RPMI7951 (cell line): Measurements from ENCODE around the gene COPB2. TPM values are rescaled to one million over a fixed set of nuclear protein-coding genes. Genes with fewer than 3 reads are reported as not detected.
"Not testable (repeated sequence)": the region's sequence is repeated elsewhere in the genome, so short reads cannot be mapped to it uniquely, and the experiment has no call there.

Source experiments
- DNase-seq: peaks from one replicate; pipeline ENCODE4 v3.0.0-alpha.2; 2012; ENCODE audit warnings: low read depth
- total RNA-seq: library from RNA; depleted of rRNA; stranded (reverse); fragments of >200 nt; shearing (Covaris generic); gene quantifications from 2 replicates; pipeline ENCODE4 v1.2.3, GENCODE V29; 2014; rRNA removed

The COPB2 gene
- total RNA-seq: 179 and 192 TPM in 2 replicates

- DNase-seq: peak; percentile 99
Observed at GRCh38 chr3:139389552-139390368, at the start of gene COPB2. TSS of gene COPB2 (minus strand) at chr3:139389647. CDS start at chr3:139389550, 97 bp downstream.

GRCh38 chr3:139434764-139435307 is 45.4 kb upstream of the COPB2 start:
- no peak for DNase-seq

- DNase-seq: no peak
Observed at GRCh38 chr3:139434228-139434627, 44.8 kb upstream of the COPB2 start.

- DNase-seq: no peak
Observed at GRCh38 chr3:139433089-139433488, 43.6 kb upstream of the COPB2 start.

GRCh38 chr3:139430493-139430892 is 41.0 kb upstream of the COPB2 start:
- DNase-seq: peak; percentile 11

GRCh38 chr3:139427283-139428060 is 38.0 kb upstream of the COPB2 start:
- DNase-seq: peak; percentile 71

GRCh38 chr3:139425745-139426400 is 36.4 kb upstream of the COPB2 start:
- peak; percentile 17 for DNase-seq

GRCh38 chr3:139423232-139423631 is 33.8 kb upstream of the COPB2 start:
- DNase-seq: no peak

- DNase-seq: no peak
Observed at GRCh38 chr3:139421460-139421859, 32.0 kb upstream of the COPB2 start.

- no peak for DNase-seq
Observed at GRCh38 chr3:139421040-139421439, 31.6 kb upstream of the COPB2 start.

GRCh38 chr3:139418144-139418543 is 28.7 kb upstream of the COPB2 start:
- DNase-seq: no peak

GRCh38 chr3:139416275-139416674 is 26.8 kb upstream of the COPB2 start:
- no peak for DNase-seq

- DNase-seq: no peak
Observed at GRCh38 chr3:139414608-139415224, 25.3 kb upstream of the COPB2 start.

- not testable (repeated sequence) for DNase-seq
Observed at GRCh38 chr3:139412891-139413290, 23.4 kb upstream of the COPB2 start.

GRCh38 chr3:139401155-139401554 is 11.7 kb upstream of the COPB2 start:
- DNase-seq: not testable (repeated sequence)

GRCh38 chr3:139396707-139397106 is 7.3 kb upstream of the COPB2 start:
- DNase-seq: no peak

- DNase-seq: no peak
Observed at GRCh38 chr3:139394116-139394515, 4.7 kb upstream of the COPB2 start.

GRCh38 chr3:139388821-139389551 is 461 bp downstream of the COPB2 start:
- DNase-seq: no peak

GRCh38 chr3:139388077-139388476 is 1.4 kb downstream of the COPB2 start:
- DNase-seq: no peak

- DNase-seq: not testable (repeated sequence)
Observed at GRCh38 chr3:139382291-139382690, 7.2 kb downstream of the COPB2 start.

GRCh38 chr3:139380575-139380974 is 8.9 kb downstream of the COPB2 start:
- DNase-seq: no peak
